ENCODE results near the gene CEACAM19.

The CEACAM19 gene

GRCh38 chr19:44698492-44699201 lies 27.4 kb downstream of the CEACAM19 start, which contains the start of gene CEACAM16:
Gene CEACAM16, plus strand, starts transcription at chr19:44699151. Its CDS starts 2,306 bp downstream, at chr19:44701457.
- no peak for TF ChIP-seq GATA2 (IDR thresholded peaks at IDR 0.05; ENCODE audit: low read depth, low read length)
- TF ChIP-seq GATA3 (IDR thresholded peaks at IDR 0.05; ENCODE audit: low read depth, low read length) = no peak

GRCh38 chr19:44700547-44700946 lies 29.3 kb downstream of the CEACAM19 start:
- TF ChIP-seq GATA2 (IDR thresholded peaks at IDR 0.05; ENCODE audit: low read depth, low read length) (no peak), GATA3 (IDR thresholded peaks at IDR 0.05; ENCODE audit: low read depth, low read length) (no peak)

GRCh38 chr19:44701228-44701627 lies 29.9 kb downstream of the CEACAM19 start:
- TF ChIP-seq GATA3 (IDR thresholded peaks at IDR 0.05; ENCODE audit: low read depth, low read length) (no peak), GATA2 (IDR thresholded peaks at IDR 0.05; ENCODE audit: low read depth, low read length) (no peak)

GRCh38 chr19:44702551-44703176 lies 31.4 kb downstream of the CEACAM19 start:
- TF ChIP-seq GATA3 (IDR thresholded peaks at IDR 0.05; ENCODE audit: low read depth, low read length) (no peak), GATA2 (IDR thresholded peaks at IDR 0.05; ENCODE audit: low read depth, low read length) (no peak)

GRCh38 chr19:44703336-44704078 lies 32.2 kb downstream of the CEACAM19 start:
- TF ChIP-seq GATA2 (IDR thresholded peaks at IDR 0.05; ENCODE audit: low read depth, low read length) (no peak), GATA3 (IDR thresholded peaks at IDR 0.05; ENCODE audit: low read depth, low read length) (no peak)

GRCh38 chr19:44704982-44705381 lies 33.7 kb downstream of the CEACAM19 start:
- TF ChIP-seq GATA3 (IDR thresholded peaks at IDR 0.05; ENCODE audit: low read depth, low read length) (no peak), GATA2 (IDR thresholded peaks at IDR 0.05; ENCODE audit: low read depth, low read length) (no peak)

GRCh38 chr19:44705502-44706010 lies 34.3 kb downstream of the CEACAM19 start:
- TF ChIP-seq GATA3 (IDR thresholded peaks at IDR 0.05; ENCODE audit: low read depth, low read length) = no peak
- TF ChIP-seq GATA2 (IDR thresholded peaks at IDR 0.05; ENCODE audit: low read depth, low read length) = no peak

- TF ChIP-seq GATA3 (IDR thresholded peaks at IDR 0.05; ENCODE audit: low read depth, low read length) (no peak), GATA2 (IDR thresholded peaks at IDR 0.05; ENCODE audit: low read depth, low read length) (no peak)
These were observed 35.4 kb downstream of the CEACAM19 start for GRCh38 chr19:44706506-44707236.

- TF ChIP-seq GATA3 (IDR thresholded peaks at IDR 0.05; ENCODE audit: low read depth, low read length) (no peak), GATA2 (IDR thresholded peaks at IDR 0.05; ENCODE audit: low read depth, low read length) (no peak)
These were observed 36.5 kb downstream of the CEACAM19 start for GRCh38 chr19:44707794-44708193.

- TF ChIP-seq GATA3 (IDR thresholded peaks at IDR 0.05; ENCODE audit: low read depth, low read length) (no peak), GATA2 (IDR thresholded peaks at IDR 0.05; ENCODE audit: low read depth, low read length) (no peak)
These were observed 37.7 kb downstream of the CEACAM19 start for GRCh38 chr19:44708940-44709339.

- TF ChIP-seq GATA2 (IDR thresholded peaks at IDR 0.05; ENCODE audit: low read depth, low read length) = no peak
- TF ChIP-seq GATA3 (IDR thresholded peaks at IDR 0.05; ENCODE audit: low read depth, low read length) = no peak
These were observed 39.2 kb downstream of the CEACAM19 start for GRCh38 chr19:44710483-44710882.

- TF ChIP-seq GATA2 (IDR thresholded peaks at IDR 0.05; ENCODE audit: low read depth, low read length) (no peak), GATA3 (IDR thresholded peaks at IDR 0.05; ENCODE audit: low read depth, low read length) (no peak)
These were observed 41.7 kb downstream of the CEACAM19 start for GRCh38 chr19:44712864-44713515.

GRCh38 chr19:44714597-44715169 lies 43.4 kb downstream of the CEACAM19 start:
- TF ChIP-seq GATA3 (IDR thresholded peaks at IDR 0.05; ENCODE audit: low read depth, low read length) (no peak), GATA2 (IDR thresholded peaks at IDR 0.05; ENCODE audit: low read depth, low read length) (no peak)

Measured in SH-SY5Y (cell line).